IPS-18c (cell line): ENCODE data around the gene RAB6A.

ENCODE experiments used
- H3K4me3 ChIP-seq: 2 replicates; pipeline ENCODE4 v1.7.0; 2013; ENCODE audit warnings: low read depth, mild to moderate bottlenecking, low read length, moderate library complexity; ENCODE audit not compliant: insufficient read depth
- H3K9me3 ChIP-seq: one replicate; pipeline ENCODE4 v1.6.1; 2013; ENCODE audit warnings: mild to moderate bottlenecking, low read length, moderate library complexity; ENCODE audit not compliant: control insufficient read depth, insufficient read depth

Gene RAB6A

GRCh38 chr11:73650400-73650799 is 110.5 kb downstream of the RAB6A start:
- no peaks in the 10 kb centered on the region for H3K9me3 ChIP-seq
- no peak overlapping the region for H3K4me3 ChIP-seq

GRCh38 chr11:73649206-73649605 is 111.7 kb downstream of the RAB6A start:
- no peak overlapping the region for H3K4me3 ChIP-seq
- no peaks in the 10 kb centered on the region for H3K9me3 ChIP-seq

GRCh38 chr11:73648571-73649046 is 112.3 kb downstream of the RAB6A start:
- no peak overlapping the region for H3K4me3 ChIP-seq
- H3K9me3 ChIP-seq: no peaks in the 10 kb centered on the region

GRCh38 chr11:73648121-73648520 is 112.8 kb downstream of the RAB6A start:
- no peaks in the 10 kb centered on the region for H3K9me3 ChIP-seq
- H3K4me3 ChIP-seq: peak overlapping the region; percentile 22; the same call in 1 of the 2 replicates

GRCh38 chr11:73647459-73648100 is 113.3 kb downstream of the RAB6A start:
- peak overlapping the region; percentile 22; the same call in 1 of the 2 replicates for H3K4me3 ChIP-seq
- H3K9me3 ChIP-seq: no peaks in the 10 kb centered on the region

GRCh38 chr11:73645972-73646631 is 114.8 kb downstream of the RAB6A start, which contains the start of gene PLEKHB1:
TSS of gene PLEKHB1 (plus strand) at chr11:73646581. CDS start at chr11:73646609, 28 bp downstream.
- peak within 1 kb of the TSS; percentile 59 for H3K4me3 ChIP-seq
- no peaks in the 10 kb centered on the region for H3K9me3 ChIP-seq

- H3K9me3 ChIP-seq: no peaks in the 10 kb centered on the region
- H3K4me3 ChIP-seq: peak overlapping the region; percentile 59
These were observed 115.5 kb downstream of the RAB6A start for GRCh38 chr11:73645121-73645969.

GRCh38 chr11:73641668-73642067 is 119.2 kb downstream of the RAB6A start:
- H3K9me3 ChIP-seq: no peaks in the 10 kb centered on the region
- H3K4me3 ChIP-seq: no peak overlapping the region

GRCh38 chr11:73640592-73640991 is 120.3 kb downstream of the RAB6A start:
- Histone ChIP-seq H3K4me3 (no peak overlapping the region), H3K9me3 (no peaks in the 10 kb centered on the region)

GRCh38 chr11:73637012-73637411 is 123.9 kb downstream of the RAB6A start:
- no peak overlapping the region for H3K4me3 ChIP-seq

GRCh38 chr11:73636249-73636648 is 124.6 kb downstream of the RAB6A start:
- H3K9me3 ChIP-seq: no peaks in the 10 kb centered on the region
- H3K4me3 ChIP-seq: no peak overlapping the region; the same call in 1 of the 2 replicates

More at GRCh38 chr11:73637012-73637411, 123.9 kb downstream of the RAB6A start:
- no peaks in the 10 kb centered on the region for H3K9me3 ChIP-seq

GRCh38 chr11:73635721-73636120 is 125.2 kb downstream of the RAB6A start:
- no peak overlapping the region for H3K4me3 ChIP-seq
- no peaks in the 10 kb centered on the region for H3K9me3 ChIP-seq

GRCh38 chr11:73633999-73634398 is 126.9 kb downstream of the RAB6A start:
- Histone ChIP-seq H3K4me3 (no peak overlapping the region), H3K9me3 (no peaks in the 10 kb centered on the region)

GRCh38 chr11:73632996-73633395 is 127.9 kb downstream of the RAB6A start:
- no peaks in the 10 kb centered on the region for H3K9me3 ChIP-seq
- H3K4me3 ChIP-seq: no peak overlapping the region

GRCh38 chr11:73629907-73630306 is 131.0 kb downstream of the RAB6A start:
- Histone ChIP-seq H3K4me3 (no peak overlapping the region), H3K9me3 (no peaks in the 10 kb centered on the region)

- Histone ChIP-seq H3K9me3 (no peaks in the 10 kb centered on the region), H3K4me3 (no peak overlapping the region)
These were observed 135.1 kb downstream of the RAB6A start for GRCh38 chr11:73625696-73626318.
